HepG2 (cell line): ENCODE data around the gene ZBTB34. TPM values are rescaled to one million over a fixed set of nuclear protein-coding genes. Genes with fewer than 3 reads are reported as not detected.

Experiments used
- ATAC-seq: fragments of 200-7000 bp; cut with Tn5 transposase; 3 replicates; pipeline ENCODE4 v1.9.1; 2020; ENCODE audit warnings: mild to moderate bottlenecking, moderate library complexity
- BruUV-seq: library from RNA; stranded (reverse); fragments of 400-500 nt; replicated peaks from 2 replicates; lab custom pipeline; 2021; lab: Mats Ljungman, UMichigan
- CTCF ChIA-PET: fragments of 300-600 bp; formaldehyde crosslinking; extraction: SDS; loops from one replicate; lab custom pipeline; 2021; ENCODE audit warnings: low total read pairs, inconsistent platforms, low intra/inter-chr PET ratio; lab: Yijun Ruan, JAX
- POLR2A ChIA-PET: fragments of 350-600 bp; sonication (Branson Sonifier 250); formaldehyde crosslinking; loops from one replicate; lab custom pipeline; 2020; ENCODE audit warnings: antibody characterized with exemption, inconsistent platforms; lab: Yijun Ruan, JAX
- DNase-seq: peaks from one replicate; pipeline ENCODE4 v3.0.0-alpha.2; 2015; ENCODE audit warnings: low spot score
- FAIRE-seq: peaks from 3 replicates; lab custom pipeline; 2011; peaks lifted over from hg19 to GRCh38; lab: Jason Lieb, UNC
- H2AFZ ChIP-seq: one replicate; pipeline ENCODE4 v1.6.1; 2011; ENCODE audit warnings: low read length, inconsistent platforms
- H3K27ac ChIP-seq: fragments of 300-600 bp; 3 replicates; pipeline ENCODE4 v1.8.0; 2011; ENCODE audit warnings: mixed run types, mild to moderate bottlenecking, mixed read lengths, low read length, inconsistent platforms; ENCODE audit not compliant: insufficient read depth; ENCODE audit errors: extremely low read length
- H3K27me3 ChIP-seq, 2 experiments: fragments of 200-600 bp in 1 of 2; 2 replicates in 1 of 2; 3 replicates in 1 of 2; pipeline versions ENCODE4 v1.6.0 to v1.8.0; 2011; ENCODE audit warnings: low read length in 2 of 2, mild to moderate bottlenecking in 2 of 2, moderate library complexity in 2 of 2, inconsistent platforms in 1 of 2; ENCODE audit not compliant: insufficient read depth in 2 of 2, control insufficient read depth in 1 of 2
- H3K36me3 ChIP-seq, 2 experiments: fragments of 200-600 bp in 1 of 2; replicated peaks in 1 of 2; 2 replicates in 1 of 2; 3 replicates in 1 of 2; pipeline versions ENCODE4 v1.5.1 to v1.8.0; 2011; ENCODE audit warnings: low read length in 2 of 2, inconsistent platforms in 1 of 2; ENCODE audit not compliant: insufficient read depth in 2 of 2, control insufficient read depth in 1 of 2
- H3K4me1 ChIP-seq: 2 replicates; pipeline ENCODE4 v1.5.1; 2012; ENCODE audit warnings: low read length, inconsistent platforms; ENCODE audit not compliant: insufficient read depth
- H3K4me2 ChIP-seq: 2 replicates; pipeline ENCODE4 v1.6.0; 2011; ENCODE audit warnings: low read depth, low read length, inconsistent platforms
- H3K4me3 ChIP-seq, 3 experiments: fragments of 200-600 bp in 1 of 3; sonication (generic), shearing (Covaris generic) in 1 of 3; replicated peaks in 1 of 3; 2 replicates each; pipeline ENCODE4 v1.5.1; 2011 to 2016; ENCODE audit warnings: low read length in 3 of 3, inconsistent platforms in 2 of 3, low read depth in 2 of 3, mild to moderate bottlenecking in 2 of 3, control low read depth in 1 of 3, mixed read lengths in 1 of 3; ENCODE audit not compliant: insufficient read depth in 1 of 3
- H3K79me2 ChIP-seq: one replicate; pipeline ENCODE4 v1.6.1; 2011; ENCODE audit warnings: low read length, inconsistent platforms; ENCODE audit not compliant: insufficient read depth
- H3K9ac ChIP-seq: 2 replicates; pipeline ENCODE4 v1.6.0; 2011; ENCODE audit warnings: mild to moderate bottlenecking, low read depth, low read length, inconsistent platforms; ENCODE audit not compliant: insufficient read depth
- H3K9me3 ChIP-seq: 2 replicates; pipeline ENCODE4 v1.5.1; 2012; ENCODE audit warnings: mild to moderate bottlenecking, low read length
- H4K20me1 ChIP-seq: 2 replicates; pipeline ENCODE4 v1.6.0; 2011; ENCODE audit warnings: inconsistent platforms, mild to moderate bottlenecking, low read length, moderate library complexity; ENCODE audit not compliant: insufficient read depth
- CREB3 ChIP-seq: sonication (generic); formaldehyde crosslinking; IDR thresholded peaks from 2 replicates; pipeline ENCODE4 v1.5.0; 2020; ENCODE audit warnings: missing genetic modification reagents
- DNMT3B ChIP-seq: conservative IDR thresholded peaks from 2 replicates; pipeline ENCODE4 v1.6.1; 2016; ENCODE audit warnings: missing biosample characterization, control low read depth
- E2F2 ChIP-seq: sonication (generic); formaldehyde crosslinking; IDR thresholded peaks from 2 replicates; pipeline ENCODE4 v1.4.0; 2020; ENCODE audit warnings: missing genetic modification reagents, borderline replicate concordance
- HCFC1 ChIP-seq: fragments of 150-350 bp; IDR thresholded peaks from 2 replicates; pipeline ENCODE4 v1.6.1; 2014; ENCODE audit warnings: low read depth, low read length
- KMT2B ChIP-seq: IDR thresholded peaks from 2 replicates; pipeline ENCODE4 v1.6.1; 2016; ENCODE audit warnings: missing genetic modification reagents, missing compliant biosample characterization
- PAF1 ChIP-seq: IDR thresholded peaks from 2 replicates; pipeline ENCODE4 v1.6.1; 2016; ENCODE audit warnings: missing genetic modification reagents, missing compliant biosample characterization
- SP140L ChIP-seq: sonication (generic); formaldehyde crosslinking; IDR thresholded peaks from 2 replicates; pipeline ENCODE4 v1.4.0; 2020; ENCODE audit warnings: missing genetic modification reagents, borderline replicate concordance
- TARDBP ChIP-seq: sonication (generic); formaldehyde crosslinking; IDR thresholded peaks from 2 replicates; pipeline ENCODE4 v1.8.0; 2022; ENCODE audit warnings: mild to moderate bottlenecking, missing genetic modification reagents
- ZMYM3 ChIP-seq: sonication (generic); formaldehyde crosslinking; IDR thresholded peaks from 2 replicates; pipeline ENCODE4 v1.5.1; 2020; ENCODE audit warnings: mild to moderate bottlenecking, missing genetic modification reagents
- ZNF746 ChIP-seq: sonication (generic); formaldehyde crosslinking; IDR thresholded peaks from 2 replicates; pipeline ENCODE4 v1.8.0; 2022; ENCODE audit warnings: mild to moderate bottlenecking, missing genetic modification reagents
- ZNF841 ChIP-seq: sonication (generic); formaldehyde crosslinking; IDR thresholded peaks from 2 replicates; pipeline ENCODE4 v1.8.1; 2023; ENCODE audit warnings: missing genetic modification reagents, borderline replicate concordance
- WGBS: methylation state at CpG from one replicate; pipeline ENCODE4 v1.1.6; 2017; ENCODE audit warnings: low lambda C conversion rate; 5-methylcytosine and 5-hydroxymethylcytosine counted together
- in situ Hi-C: cut with HindIII; loops from 2 replicates; pipeline ENCODE4 v1.10.0; 2017; ENCODE audit warnings: low pct_unique_long_range_greater_than_20kb; ENCODE audit not compliant: extremely low pct_ligation_motif_present
- intact Hi-C: fragments of 100-400 bp; cut with micrococcal nuclease; formaldehyde crosslinking; loops from one replicate; pipeline ENCODE4 v1.10.0; 2022; ENCODE audit not compliant: unreplicated experiment
- polyA plus RNA-seq, 8 experiments: library from polyadenylated mRNA; depleted of rRNA in 3 of 8; stranded (reverse) in 7 of 8; unstranded in 1 of 8; fragments of >200 nt; fragmentation: Illumina TruSeq in 4 of 8; extraction: Trizol in 4 of 8; gene quantifications; 2 replicates each; pipeline versions ENCODE4 v1.2.1 to v1.2.3, GENCODE V29; 2011 to 2016; ENCODE audit warnings: low read depth in 4 of 8, missing spikeins in 1 of 8, mixed read lengths in 1 of 8; ENCODE audit not compliant: insufficient read depth in 1 of 8
- total RNA-seq, 5 experiments: library from RNA; depleted of rRNA; stranded (reverse); fragments of >200 nt; fragmentation: Illumina TruSeq; extraction: Trizol; gene quantifications; 2 replicates each; pipeline ENCODE4 v1.2.3, GENCODE V29; 2016; ENCODE audit warnings: low read depth in 1 of 5
- TF ChIP-seq, protein P1 (sequence below): sonication (generic); formaldehyde crosslinking; IDR thresholded peaks from 2 replicates; pipeline ENCODE4 v1.4.0; 2020; ENCODE audit warnings: missing genetic modification reagents
- TF ChIP-seq, protein P2 (sequence below): sonication (generic); formaldehyde crosslinking; IDR thresholded peaks from one replicate; pipeline ENCODE4 v1.5.1; 2020; ENCODE audit warnings: mild to moderate bottlenecking, missing genetic modification reagents; ENCODE audit errors: not compliant biosample characterization

The ZBTB34 gene
- total and polyA plus RNA-seq, 2 of the 13 experiments (the other 11 are each of a cell fraction or from before 2014, with no cell fraction given), result 5.9 to 8.7 TPM

DNA sequence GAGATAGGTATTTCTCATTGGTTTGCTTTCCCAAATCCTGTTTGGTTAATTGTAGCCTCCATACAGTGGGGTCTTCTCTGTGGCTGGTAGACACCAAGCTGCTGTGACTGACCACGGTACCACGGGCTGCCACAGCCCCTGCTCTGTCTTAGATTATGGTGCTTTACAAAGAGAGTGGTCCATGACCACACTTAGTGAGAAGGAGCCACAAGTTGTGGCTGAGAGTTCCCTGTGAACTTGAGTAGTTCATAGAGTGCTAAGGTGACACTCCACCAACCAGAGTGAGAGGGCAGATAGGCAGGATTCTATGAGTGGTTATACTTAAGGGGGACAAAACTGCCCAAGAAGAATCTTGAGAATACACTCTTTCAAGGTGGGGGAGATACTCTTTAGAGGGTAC is 25.8 kb upstream of the ZBTB34 start:
- Histone ChIP-seq H3K4me2 (no peak overlapping the region), H3K4me3 (no peak overlapping the region), H3K4me1 (peaks cover 26% of the 10 kb centered on the region), H2AFZ (no peak overlapping the region), H4K20me1 (no peaks in the 10 kb centered on the region), H3K27me3 (no peaks in the 10 kb centered on the region), H3K79me2 (peaks cover 4% of the 10 kb centered on the region), H3K9ac (no peak overlapping the region), H3K9me3 (no peaks in the 10 kb centered on the region), H3K27ac (no peak overlapping the region), H3K36me3 (peaks cover 17 to 39% of the 10 kb centered on the region in 2 experiments; a peak in 4 of 5 replicates)
- TF ChIP-seq DNMT3B (CRISPR knock-in tag), result no peak
- no peak for TF ChIP-seq SP140L
- no peak for TF ChIP-seq HCFC1
- no peak for TF ChIP-seq PAF1
- TF ChIP-seq TARDBP (CRISPR knock-in tag), result no peak
- no peak for TF ChIP-seq KMT2B
- no peak for TF ChIP-seq E2F2
- TF ChIP-seq, protein P1, sequence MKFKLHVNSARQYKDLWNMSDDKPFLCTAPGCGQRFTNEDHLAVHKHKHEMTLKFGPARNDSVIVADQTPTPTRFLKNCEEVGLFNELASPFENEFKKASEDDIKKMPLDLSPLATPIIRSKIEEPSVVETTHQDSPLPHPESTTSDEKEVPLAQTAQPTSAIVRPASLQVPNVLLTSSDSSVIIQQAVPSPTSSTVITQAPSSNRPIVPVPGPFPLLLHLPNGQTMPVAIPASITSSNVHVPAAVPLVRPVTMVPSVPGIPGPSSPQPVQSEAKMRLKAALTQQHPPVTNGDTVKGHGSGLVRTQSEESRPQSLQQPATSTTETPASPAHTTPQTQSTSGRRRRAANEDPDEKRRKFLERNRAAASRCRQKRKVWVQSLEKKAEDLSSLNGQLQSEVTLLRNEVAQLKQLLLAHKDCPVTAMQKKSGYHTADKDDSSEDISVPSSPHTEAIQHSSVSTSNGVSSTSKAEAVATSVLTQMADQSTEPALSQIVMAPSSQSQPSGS (CRISPR knock-in tag), result no peak
- no peak for TF ChIP-seq ZNF746
- TF ChIP-seq, protein P2, sequence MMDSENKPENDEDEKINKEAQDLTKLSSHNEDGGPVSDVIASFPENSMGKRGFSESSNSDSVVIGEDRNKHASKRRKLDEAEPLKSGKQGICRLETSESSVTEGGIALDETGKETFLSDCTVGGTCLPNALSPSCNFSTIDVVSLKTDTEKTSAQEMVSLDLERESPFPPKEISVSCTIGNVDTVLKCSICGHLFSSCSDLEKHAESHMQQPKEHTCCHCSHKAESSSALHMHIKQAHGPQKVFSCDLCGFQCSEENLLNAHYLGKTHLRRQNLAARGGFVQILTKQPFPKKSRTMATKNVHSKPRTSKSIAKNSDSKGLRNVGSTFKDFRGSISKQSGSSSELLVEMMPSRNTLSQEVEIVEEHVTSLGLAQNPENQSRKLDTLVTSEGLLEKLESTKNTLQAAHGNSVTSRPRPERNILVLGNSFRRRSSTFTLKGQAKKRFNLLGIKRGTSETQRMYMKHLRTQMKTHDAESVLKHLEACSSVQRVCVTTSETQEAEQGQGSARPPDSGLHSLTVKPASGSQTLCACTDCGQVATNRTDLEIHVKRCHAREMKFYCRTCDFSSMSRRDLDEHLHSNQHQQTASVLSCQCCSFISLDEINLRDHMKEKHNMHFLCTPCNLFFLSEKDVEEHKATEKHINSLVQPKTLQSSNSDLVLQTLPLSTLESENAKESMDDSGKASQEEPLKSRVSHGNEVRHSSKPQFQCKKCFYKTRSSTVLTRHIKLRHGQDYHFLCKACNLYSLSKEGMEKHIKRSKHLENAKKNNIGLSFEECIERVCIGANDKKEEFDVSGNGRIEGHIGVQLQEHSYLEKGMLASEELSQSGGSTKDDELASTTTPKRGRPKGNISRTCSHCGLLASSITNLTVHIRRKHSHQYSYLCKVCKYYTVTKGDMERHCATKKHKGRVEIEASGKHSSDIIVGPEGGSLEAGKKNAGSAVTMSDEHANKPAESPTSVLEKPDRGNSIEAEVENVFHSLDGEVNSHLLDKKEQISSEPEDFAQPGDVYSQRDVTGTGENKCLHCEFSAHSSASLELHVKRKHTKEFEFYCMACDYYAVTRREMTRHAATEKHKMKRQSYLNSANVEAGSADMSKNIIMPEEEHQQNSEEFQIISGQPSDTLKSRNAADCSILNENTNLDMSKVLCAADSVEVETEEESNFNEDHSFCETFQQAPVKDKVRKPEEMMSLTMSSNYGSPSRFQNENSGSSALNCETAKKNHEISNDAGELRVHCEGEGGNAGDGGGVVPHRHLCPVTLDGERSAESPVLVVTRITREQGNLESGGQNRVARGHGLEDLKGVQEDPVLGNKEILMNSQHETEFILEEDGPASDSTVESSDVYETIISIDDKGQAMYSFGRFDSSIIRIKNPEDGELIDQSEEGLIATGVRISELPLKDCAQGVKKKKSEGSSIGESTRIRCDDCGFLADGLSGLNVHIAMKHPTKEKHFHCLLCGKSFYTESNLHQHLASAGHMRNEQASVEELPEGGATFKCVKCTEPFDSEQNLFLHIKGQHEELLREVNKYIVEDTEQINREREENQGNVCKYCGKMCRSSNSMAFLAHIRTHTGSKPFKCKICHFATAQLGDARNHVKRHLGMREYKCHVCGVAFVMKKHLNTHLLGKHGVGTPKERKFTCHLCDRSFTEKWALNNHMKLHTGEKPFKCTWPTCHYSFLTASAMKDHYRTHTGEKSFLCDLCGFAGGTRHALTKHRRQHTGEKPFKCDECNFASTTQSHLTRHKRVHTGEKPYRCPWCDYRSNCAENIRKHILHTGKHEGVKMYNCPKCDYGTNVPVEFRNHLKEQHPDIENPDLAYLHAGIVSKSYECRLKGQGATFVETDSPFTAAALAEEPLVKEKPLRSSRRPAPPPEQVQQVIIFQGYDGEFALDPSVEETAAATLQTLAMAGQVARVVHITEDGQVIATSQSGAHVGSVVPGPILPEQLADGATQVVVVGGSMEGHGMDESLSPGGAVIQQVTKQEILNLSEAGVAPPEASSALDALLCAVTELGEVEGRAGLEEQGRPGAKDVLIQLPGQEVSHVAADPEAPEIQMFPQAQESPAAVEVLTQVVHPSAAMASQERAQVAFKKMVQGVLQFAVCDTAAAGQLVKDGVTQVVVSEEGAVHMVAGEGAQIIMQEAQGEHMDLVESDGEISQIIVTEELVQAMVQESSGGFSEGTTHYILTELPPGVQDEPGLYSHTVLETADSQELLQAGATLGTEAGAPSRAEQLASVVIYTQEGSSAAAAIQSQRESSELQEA (CRISPR knock-in tag), result no peak
- no peak for TF ChIP-seq ZMYM3
- no peak for TF ChIP-seq CREB3 (CRISPR knock-in tag)
- no peak for TF ChIP-seq ZNF841
- in situ Hi-C loops (no loop called here), intact Hi-C loops (no loop called here)
- 96% methylated on average over 2 of the region's 2 CpGs for WGBS
- DNase-seq (no peak), FAIRE-seq (no peak), ATAC-seq (no peak)
- POLR2A ChIA-PET, result no interaction called here
- no TSS peak for BruUV-seq
- CTCF ChIA-PET, result no interaction called here
